SK-N-SH treated with all-trans-retinoic acid at 6 μM for 48 hours (cell line): ENCODE measurements around the gene IPO5.

Source experiments
- ARNTL ChIP-seq: fragments of 450-650 bp; formaldehyde crosslinking; IDR thresholded peaks from 2 replicates; pipeline ENCODE4 v1.5.0; 2020; ENCODE audit warnings: low read depth, mild to moderate bottlenecking, moderate library complexity, borderline replicate concordance
- PPARA ChIP-seq: fragments of 250-450 bp; sonication (Bioruptor Pico); IDR thresholded peaks from 2 replicates; pipeline ENCODE4 v1.5.0; 2020; ENCODE audit warnings: mild to moderate bottlenecking, borderline replicate concordance
- SNAI2 ChIP-seq: fragments of 250-450 bp; sonication (Bioruptor Pico); IDR thresholded peaks from 2 replicates; pipeline ENCODE4 v1.5.0; 2020; ENCODE audit warnings: mild to moderate bottlenecking, moderate library complexity
- ZC3H10 ChIP-seq: fragments of 250-450 bp; sonication (Bioruptor Pico); IDR thresholded peaks from 2 replicates; pipeline ENCODE4 v1.5.1; 2021; ENCODE audit warnings: mild to moderate bottlenecking, moderate library complexity

- no peak for TF ChIP-seq ZC3H10 (CRISPR knock-in tag)
- no peak for TF ChIP-seq PPARA (CRISPR knock-in tag)
- 0 out of 2 replicates have a peak, but pooled peaks have one; percentile 27 for TF ChIP-seq SNAI2 (CRISPR knock-in tag)
- TF ChIP-seq ARNTL (CRISPR knock-in tag), result no peak
These were observed 68.7 kb downstream of the IPO5 start for GRCh38 chr13:98022210-98022609.
